NCI-H2171 (cell line): Measurements from ENCODE around the gene KRTAP5-6.
"Not testable (repeated sequence)": the region's sequence is repeated elsewhere in the genome, so short reads cannot be mapped to it uniquely, and the experiment has no call there.

ENCODE experiments used
- DNase-seq: peaks from one replicate; lab custom pipeline; 2025; lab: John Stamatoyannopoulos, UW

Gene KRTAP5-6

GRCh38 chr11:1661454-1662269 is 35.3 kb upstream of the KRTAP5-6 start:
- DNase-seq, result not testable (repeated sequence)

GRCh38 chr11:1662699-1663283 is 34.2 kb upstream of the KRTAP5-6 start:
- DNase-seq, result not testable (repeated sequence)

GRCh38 chr11:1665313-1665712 is 31.7 kb upstream of the KRTAP5-6 start:
- no peak for DNase-seq

- no peak for DNase-seq
Measured at GRCh38 chr11:1667121-1667850, 29.7 kb upstream of the KRTAP5-6 start.

- DNase-seq, result no peak
Measured at GRCh38 chr11:1667906-1668305, 29.1 kb upstream of the KRTAP5-6 start.

- DNase-seq, result no peak
Measured at GRCh38 chr11:1668911-1669473, 28.0 kb upstream of the KRTAP5-6 start.

GRCh38 chr11:1669546-1670218 is 27.3 kb upstream of the KRTAP5-6 start:
- no peak for DNase-seq

GRCh38 chr11:1670457-1670856 is 26.5 kb upstream of the KRTAP5-6 start:
- DNase-seq, result not testable (repeated sequence)

GRCh38 chr11:1670905-1671371 is 26.1 kb upstream of the KRTAP5-6 start:
- DNase-seq, result no peak

- DNase-seq, result no peak
Measured at GRCh38 chr11:1671658-1672057, 25.3 kb upstream of the KRTAP5-6 start.

- DNase-seq, result no peak
Measured at GRCh38 chr11:1672613-1673350, 24.2 kb upstream of the KRTAP5-6 start.

GRCh38 chr11:1673446-1674172 is 23.4 kb upstream of the KRTAP5-6 start:
- DNase-seq, result no peak

GRCh38 chr11:1674173-1675131 is 22.5 kb upstream of the KRTAP5-6 start:
- no peak for DNase-seq

- no peak for DNase-seq
Measured at GRCh38 chr11:1675536-1676228, 21.3 kb upstream of the KRTAP5-6 start.

GRCh38 chr11:1676229-1676740 is 20.7 kb upstream of the KRTAP5-6 start:
- no peak for DNase-seq

GRCh38 chr11:1679881-1680280 is 17.1 kb upstream of the KRTAP5-6 start:
- DNase-seq, result no peak

- no peak for DNase-seq
Measured at GRCh38 chr11:1682225-1682905, 14.6 kb upstream of the KRTAP5-6 start.

- not testable (repeated sequence) for DNase-seq
Measured at GRCh38 chr11:1683216-1683615, 13.8 kb upstream of the KRTAP5-6 start.
